Activated CD4-positive, alpha-beta T cell treated with anti-CD3 and anti-CD28 coated beads for 4 hours (primary cell): ENCODE measurements around the gene MRPL53.
"Not testable (repeated sequence)": the region's sequence is repeated elsewhere in the genome, so short reads cannot be mapped to it uniquely, and the experiment has no call there.

ENCODE experiments used
- DNase-seq, 2 donors: peaks; one replicate each; pipeline ENCODE4 v3.0.0-alpha.2; 2020

MRPL53 gene

GRCh38 chr2:74481431-74481830, 9.0 kb upstream of the MRPL53 start:
- DNase-seq, result no peak

GRCh38 chr2:74474899-74475298, 2.4 kb upstream of the MRPL53 start:
- no peak for DNase-seq

GRCh38 chr2:74474481-74474880, 2.0 kb upstream of the MRPL53 start:
- DNase-seq, result no peak

GRCh38 chr2:74472945-74473258, 422 bp upstream of the MRPL53 start:
- no peak for DNase-seq

GRCh38 chr2:74471332-74472065, 981 bp downstream of the MRPL53 start:
- DNase-seq, result no peak

GRCh38 chr2:74470742-74471141, 1.7 kb downstream of the MRPL53 start:
- not testable (repeated sequence) for DNase-seq

- DNase-seq, result no peak
These were observed 8.1 kb downstream of the MRPL53 start for GRCh38 chr2:74464406-74464805.

- no peak for DNase-seq
These were observed 9.7 kb downstream of the MRPL53 start for GRCh38 chr2:74462786-74463105.

- DNase-seq, result no peak
These were observed 10.3 kb downstream of the MRPL53 start for GRCh38 chr2:74462054-74462785.

GRCh38 chr2:74461187-74462053, 11.1 kb downstream of the MRPL53 start:
- DNase-seq, result no peak

- DNase-seq, result not testable (repeated sequence)
These were observed 12.3 kb downstream of the MRPL53 start for GRCh38 chr2:74460187-74460586.

GRCh38 chr2:74459503-74460118, 12.9 kb downstream of the MRPL53 start:
- not testable (repeated sequence) for DNase-seq

GRCh38 chr2:74458938-74459363, 13.5 kb downstream of the MRPL53 start:
- DNase-seq, result no peak

- peak; percentile 98 to 99 for DNase-seq
These were observed 14.1 kb downstream of the MRPL53 start, which contains the start of gene WBP1 for GRCh38 chr2:74458132-74458937. WBP1 (plus strand) TSS chr2:74458438; CDS start chr2:74458603, 165 bp downstream.

GRCh38 chr2:74457549-74458131, 14.8 kb downstream of the MRPL53 start:
- DNase-seq, result peak; percentile 76 to 86

GRCh38 chr2:74457129-74457548, 15.3 kb downstream of the MRPL53 start:
- DNase-seq, result no peak

GRCh38 chr2:74454654-74455511, 17.6 kb downstream of the MRPL53 start, which contains the start of gene INO80B:
INO80B (plus strand) TSS chr2:74455087; CDS start chr2:74455117, 30 bp downstream.
- peak; percentile 95 to 98 for DNase-seq

GRCh38 chr2:74450570-74451190, 21.8 kb downstream of the MRPL53 start:
- DNase-seq, result no peak

- no peak for DNase-seq
These were observed 23.7 kb downstream of the MRPL53 start for GRCh38 chr2:74448771-74449170.
